Neutrophil (primary cell): Measurements from ENCODE around the gene DNAJC24.

Experiments
- H3K27ac ChIP-seq: fragments of 200-600 bp; sonication (generic); 2 replicates; pipeline ENCODE4 v1.5.1; 2016; ENCODE audit warnings: mild to moderate bottlenecking, moderate library complexity
- H3K27me3 ChIP-seq: fragments of 200-600 bp; sonication (generic); 2 replicates; pipeline ENCODE4 v1.6.0; 2016; ENCODE audit warnings: mild to moderate bottlenecking
- H3K36me3 ChIP-seq: fragments of 200-600 bp; sonication (generic); 2 replicates; pipeline ENCODE4 v1.5.1; 2017
- H3K4me1 ChIP-seq, 2 experiments: fragments of 200-600 bp in 1 of 2; sonication (generic) in 1 of 2; 1 replicate in 1 of 2; 2 replicates in 1 of 2; pipeline versions ENCODE4 v1.5.1 to v1.6.1; 2013 to 2016; ENCODE audit warnings: low read depth in 1 of 2, low read length in 1 of 2, mild to moderate bottlenecking in 1 of 2, moderate library complexity in 1 of 2; ENCODE audit not compliant: control insufficient read depth in 1 of 2, insufficient read depth in 1 of 2
- H3K4me3 ChIP-seq, 2 experiments: fragments of 200-600 bp in 1 of 2; sonication (generic) in 1 of 2; 1 replicate in 1 of 2; 2 replicates in 1 of 2; pipeline ENCODE4 v1.5.1; 2013 to 2016; ENCODE audit warnings: low read depth in 1 of 2, low read length in 1 of 2, mild to moderate bottlenecking in 1 of 2, moderate library complexity in 1 of 2
- H3K9me3 ChIP-seq: fragments of 200-600 bp; sonication (generic); 2 replicates; pipeline ENCODE4 v1.5.1; 2016
- CTCF ChIP-seq: fragments of 200-600 bp; sonication (generic); IDR thresholded peaks from 2 replicates; pipeline ENCODE4 v1.5.1; 2016; ENCODE audit warnings: antibody characterized with exemption

DNAJC24 gene

GRCh38 chr11:31327417-31327816 lies 42.2 kb upstream of the DNAJC24 start:
- no peak for TF ChIP-seq CTCF
- no peak overlapping the region for H3K27ac ChIP-seq
- no peak overlapping the region for H3K4me3 ChIP-seq
- H3K27me3 ChIP-seq: no peaks in the 10 kb centered on the region
- no peaks in the 10 kb centered on the region for H3K36me3 ChIP-seq
- no peaks in the 10 kb centered on the region for H3K9me3 ChIP-seq
- no peaks in the 10 kb centered on the region for H3K4me1 ChIP-seq

GRCh38 chr11:31328697-31329096 lies 41.0 kb upstream of the DNAJC24 start:
- Histone ChIP-seq H3K4me3 (no peak overlapping the region), H3K9me3 (no peaks in the 10 kb centered on the region), H3K36me3 (no peaks in the 10 kb centered on the region), H3K4me1 (no peaks in the 10 kb centered on the region), H3K27me3 (no peaks in the 10 kb centered on the region), H3K27ac (no peak overlapping the region)
- TF ChIP-seq CTCF: no peak

GRCh38 chr11:31337806-31338205 lies 31.9 kb upstream of the DNAJC24 start:
- no peak for TF ChIP-seq CTCF
- Histone ChIP-seq H3K27me3 (peaks cover 5% of the 10 kb centered on the region), H3K4me1 (no peaks in the 10 kb centered on the region), H3K4me3 (no peak overlapping the region), H3K36me3 (no peaks in the 10 kb centered on the region), H3K27ac (no peak overlapping the region), H3K9me3 (no peaks in the 10 kb centered on the region)

GRCh38 chr11:31340903-31341572 lies 28.6 kb upstream of the DNAJC24 start:
- peaks cover 5% of the 10 kb centered on the region for H3K27me3 ChIP-seq
- TF ChIP-seq CTCF: no peak

GRCh38 chr11:31351168-31351567 lies 18.5 kb upstream of the DNAJC24 start:
- peaks cover 0 to 4% of the 10 kb centered on the region in 2 experiments for H3K4me1 ChIP-seq
- H3K4me3 ChIP-seq: no peak overlapping the region
- peaks cover 44% of the 10 kb centered on the region for H3K27me3 ChIP-seq
- no peak for TF ChIP-seq CTCF
- H3K36me3 ChIP-seq: no peaks in the 10 kb centered on the region
- no peak overlapping the region for H3K27ac ChIP-seq
- H3K9me3 ChIP-seq: no peaks in the 10 kb centered on the region

More at GRCh38 chr11:31340903-31341572, 28.6 kb upstream of the DNAJC24 start:
- H3K9me3 ChIP-seq: no peaks in the 10 kb centered on the region
- no peaks in the 10 kb centered on the region for H3K4me1 ChIP-seq
- H3K27ac ChIP-seq: no peak overlapping the region
- no peaks in the 10 kb centered on the region for H3K36me3 ChIP-seq
- H3K4me3 ChIP-seq: no peak overlapping the region
